GM23338 (cell line): ENCODE data around the gene LRRC28. TPM values are rescaled to one million over a fixed set of nuclear protein-coding genes. Genes with fewer than 3 reads are reported as not detected.

Experiments used
- ATAC-seq: fragments of 200-7000 bp; cut with Tn5 transposase; 3 replicates; pipeline ENCODE4 v1.9.1; 2020
- DNase-seq: peaks from one replicate; pipeline ENCODE4 v3.0.0-alpha.2; 2015; ENCODE audit warnings: low spot score
- H2AFZ ChIP-seq: fragments of 200-600 bp; sonication (generic); 2 replicates; pipeline ENCODE4 v1.8.0; 2016; ENCODE audit warnings: antibody characterized with exemption, mild to moderate bottlenecking, moderate library complexity
- H3F3A ChIP-seq: fragments of 200-600 bp; sonication (generic); replicated peaks from 2 replicates; pipeline ENCODE4 v1.8.0; 2017; ENCODE audit warnings: antibody characterized with exemption, mixed run types, low read depth
- H3K27ac ChIP-seq: fragments of 200-600 bp; sonication (generic); 2 replicates; pipeline ENCODE4 v1.6.1; 2016; ENCODE audit warnings: low read depth
- H3K27me3 ChIP-seq: fragments of 200-600 bp; sonication (generic); 2 replicates; pipeline ENCODE4 v1.8.0; 2016; ENCODE audit warnings: mild to moderate bottlenecking, mixed run types, moderate library complexity; ENCODE audit not compliant: insufficient read depth
- H3K36me3 ChIP-seq: fragments of 200-600 bp; sonication (generic); 2 replicates; pipeline ENCODE4 v1.8.0; 2016; ENCODE audit warnings: mild to moderate bottlenecking; ENCODE audit not compliant: insufficient read depth
- H3K4me1 ChIP-seq: fragments of 200-600 bp; sonication (generic); 2 replicates; pipeline ENCODE4 v1.8.0; 2016; ENCODE audit warnings: mild to moderate bottlenecking, moderate library complexity; ENCODE audit not compliant: insufficient read depth
- H3K4me2 ChIP-seq: fragments of 200-600 bp; sonication (generic); 2 replicates; pipeline ENCODE4 v1.7.1; 2017; ENCODE audit warnings: mixed run types
- H3K4me3 ChIP-seq: fragments of 200-600 bp; sonication (generic); 2 replicates; pipeline ENCODE4 v1.6.1; 2016; ENCODE audit warnings: mixed run types
- H3K79me2 ChIP-seq: fragments of 200-600 bp; sonication (generic); replicated peaks from 2 replicates; pipeline ENCODE4 v1.8.0; 2017; ENCODE audit warnings: mild to moderate bottlenecking; ENCODE audit not compliant: insufficient read depth
- H3K9me2 ChIP-seq: fragments of 200-600 bp; sonication (generic); 2 replicates; pipeline ENCODE4 v1.8.0; 2017; ENCODE audit not compliant: insufficient read depth
- H4K20me1 ChIP-seq: fragments of 200-600 bp; sonication (generic); replicated peaks from 2 replicates; pipeline ENCODE4 v1.8.0; 2017; ENCODE audit warnings: mild to moderate bottlenecking; ENCODE audit not compliant: insufficient read depth
- H3K27ac Mint-ChIP-seq: 2 replicates; pipeline ENCODE4 v1.8.0; 2020; ENCODE audit warnings: inconsistent platforms, mild to moderate bottlenecking, moderate library complexity, mixed read lengths
- H3K27me3 Mint-ChIP-seq: 3 replicates; pipeline ENCODE4 v1.8.0; 2022; ENCODE audit warnings: low read depth, mild to moderate bottlenecking, moderate library complexity, mixed read lengths, inconsistent platforms; ENCODE audit not compliant: insufficient read depth, poor library complexity
- H3K36me3 Mint-ChIP-seq: 3 replicates; pipeline ENCODE4 v1.8.0; 2021; ENCODE audit warnings: low read depth, mild to moderate bottlenecking, inconsistent platforms, moderate library complexity, mixed read lengths
- H3K4me1 Mint-ChIP-seq: 3 replicates; pipeline ENCODE4 v1.8.0; 2020; ENCODE audit warnings: mild to moderate bottlenecking, inconsistent platforms, mixed read lengths
- H3K4me3 Mint-ChIP-seq: 3 replicates; pipeline ENCODE4 v1.8.0; 2021; ENCODE audit warnings: moderate library complexity, mild to moderate bottlenecking, inconsistent platforms, mixed read lengths
- H3K9me3 Mint-ChIP-seq: 3 replicates; pipeline ENCODE4 v1.8.0; 2020; ENCODE audit warnings: moderate library complexity, mild to moderate bottlenecking, inconsistent platforms, mixed read lengths
- CREB1 ChIP-seq: fragments of 250-450 bp; sonication (Bioruptor Pico); IDR thresholded peaks from 2 replicates; pipeline ENCODE4 v1.5.0; 2020; ENCODE audit warnings: low read depth, mild to moderate bottlenecking, moderate library complexity
- CTCF ChIP-seq, 2 experiments: fragments of 200-600 bp in 1 of 2; sonication (generic) in 1 of 2; conservative IDR thresholded peaks; 2 replicates each; pipeline versions ENCODE4 v1.5.1 to v1.6.1; 2016 to 2017; ENCODE audit warnings: antibody characterized with exemption in 2 of 2, low read depth in 2 of 2, mild to moderate bottlenecking in 2 of 2, moderate library complexity in 1 of 2
- EZH2 ChIP-seq: fragments of 200-600 bp; sonication (generic); IDR thresholded peaks from one replicate; pipeline ENCODE4 v1.8.0; 2017; ENCODE audit warnings: antibody characterized with exemption, mild to moderate bottlenecking, low read depth; ENCODE audit not compliant: unreplicated experiment
- JUNB ChIP-seq: IDR thresholded peaks from one replicate; pipeline ENCODE4 v1.6.1; 2016; ENCODE audit warnings: antibody characterized with exemption; ENCODE audit not compliant: unreplicated experiment
- POLR2AphosphoS5 ChIP-seq: IDR thresholded peaks from 2 replicates; pipeline ENCODE4 v1.6.1; 2016; ENCODE audit warnings: antibody characterized with exemption, low read depth
- REST ChIP-seq: IDR thresholded peaks from one replicate; pipeline ENCODE4 v1.6.1; 2018; ENCODE audit warnings: antibody characterized with exemption; ENCODE audit not compliant: unreplicated experiment
- STAT1 ChIP-seq: IDR thresholded peaks from one replicate; pipeline ENCODE4 v1.6.1; 2016; ENCODE audit warnings: antibody characterized with exemption; ENCODE audit not compliant: unreplicated experiment
- ZNF114 ChIP-seq: fragments of 250-450 bp; sonication (Bioruptor Pico); IDR thresholded peaks from 2 replicates; pipeline ENCODE4 v1.5.0; 2020; ENCODE audit warnings: mild to moderate bottlenecking, moderate library complexity
- ZNF331 ChIP-seq: fragments of 250-450 bp; sonication (Bioruptor Pico); IDR thresholded peaks from 2 replicates; pipeline ENCODE4 v1.5.0; 2020; ENCODE audit warnings: low read depth, mild to moderate bottlenecking, moderate library complexity
- ZNF462 ChIP-seq: fragments of 250-450 bp; sonication (Bioruptor Pico); IDR thresholded peaks from 2 replicates; pipeline ENCODE4 v1.5.0; 2020; ENCODE audit warnings: mild to moderate bottlenecking, moderate library complexity
- polyA plus RNA-seq: library from polyadenylated mRNA; unstranded; fragments of >200 nt; fragmentation: Nextera tagmentation; extraction: Ambion mirVana; gene quantifications from 2 replicates; pipeline ENCODE4 v1.2.1, GENCODE V29; 2016
- total RNA-seq: library from RNA; depleted of rRNA; stranded (reverse); fragments of >200 nt; shearing (Covaris generic); gene quantifications from 2 replicates; pipeline ENCODE4 v1.2.3, GENCODE V29; 2014

LRRC28 gene
- total and polyA plus RNA-seq, 2 experiments from 2014 or later: 12.9 to 28.4 TPM

- no peak for TF ChIP-seq REST
These were observed 158.3 kb downstream of the LRRC28 start (continued) for GRCh38 chr15:99409560-99409959.

GRCh38 chr15:99410477-99410876, 159.2 kb downstream of the LRRC28 start:
- no peaks in the 10 kb centered on the region for H3K36me3 ChIP-seq
- Mint-ChIP-seq H3K36me3 (no peaks in the 10 kb centered on the region), H3K9me3 (no peaks in the 10 kb centered on the region), H3K4me1 (no peaks in the 10 kb centered on the region), H3K4me3 (no peak overlapping the region), H3K27ac (no peak overlapping the region), H3K27me3 (peaks cover 5% of the 10 kb centered on the region)
- H3K79me2 ChIP-seq: no peaks in the 10 kb centered on the region
- no peak for DNase-seq
- H3K4me2 ChIP-seq: no peak overlapping the region
- H4K20me1 ChIP-seq: no peaks in the 10 kb centered on the region
- no peaks in the 10 kb centered on the region for H3F3A ChIP-seq
- no peak for ATAC-seq
- no peaks in the 10 kb centered on the region for H3K27me3 ChIP-seq
- H3K9me2 ChIP-seq: no peaks in the 10 kb centered on the region
- TF ChIP-seq CREB1 (CRISPR knock-in tag): no peak
- no peak overlapping the region for H3K27ac ChIP-seq
- H2AFZ ChIP-seq: no peak overlapping the region
- H3K4me3 ChIP-seq: no peak overlapping the region
- H3K4me1 ChIP-seq: no peaks in the 10 kb centered on the region

- peaks cover 6% of the 10 kb centered on the region for H3K27me3 Mint-ChIP-seq
- Histone ChIP-seq H3K4me2 (no peak overlapping the region), H3K4me3 (no peak overlapping the region), H4K20me1 (no peaks in the 10 kb centered on the region), H3K27me3 (no peaks in the 10 kb centered on the region), H3K9me2 (no peaks in the 10 kb centered on the region), H3K27ac (no peak overlapping the region), H2AFZ (no peak overlapping the region), H3K36me3 (no peaks in the 10 kb centered on the region), H3K79me2 (no peaks in the 10 kb centered on the region), H3K4me1 (no peaks in the 10 kb centered on the region), H3F3A (no peaks in the 10 kb centered on the region)
- H3K27ac Mint-ChIP-seq: no peak overlapping the region
- H3K36me3 Mint-ChIP-seq: no peaks in the 10 kb centered on the region
- no peaks in the 10 kb centered on the region for H3K9me3 Mint-ChIP-seq
- no peak overlapping the region for H3K4me3 Mint-ChIP-seq
- ATAC-seq (no peak), DNase-seq (no peak)
- no peaks in the 10 kb centered on the region for H3K4me1 Mint-ChIP-seq
- TF ChIP-seq EZH2 (no peak), ZNF462 (CRISPR knock-in tag) (no peak), CTCF (conservative IDR thresholded peaks at IDR 0.05; ENCODE audit: low read depth in 2 of 2) (no peak), POLR2AphosphoS5 (no peak), JUNB (no peak), ZNF114 (no peak), STAT1 (no peak), ZNF331 (CRISPR knock-in tag) (no peak)
These were observed 160.0 kb downstream of the LRRC28 start for GRCh38 chr15:99411234-99411633.
